SK-N-SH (cell line): ENCODE data around the gene CEBPZOS.

Source experiments
- CTCF ChIP-seq: fragments of 200-600 bp; sonication (generic); IDR thresholded peaks from 2 replicates; pipeline ENCODE4 v1.6.1; 2017; ENCODE audit warnings: antibody characterized with exemption, mild to moderate bottlenecking, moderate library complexity
- ELF1 ChIP-seq: IDR thresholded peaks from 2 replicates; pipeline ENCODE4 v1.4.0; 2012
- EP300 ChIP-seq, 2 experiments: IDR thresholded peaks; 2 replicates each; pipeline versions ENCODE4 v1.4.0 to v1.6.1; 2012; ENCODE audit warnings: borderline replicate concordance in 1 of 2, low read depth in 1 of 2, low read length in 1 of 2
- MEF2A ChIP-seq: IDR thresholded peaks from 2 replicates; pipeline ENCODE4 v1.4.0; 2012; ENCODE audit warnings: low read depth, borderline replicate concordance
- POLR2AphosphoS5 ChIP-seq: IDR thresholded peaks from 2 replicates; pipeline ENCODE4 v1.6.1; 2012; ENCODE audit warnings: low read depth, low read length
- YY1 ChIP-seq: IDR thresholded peaks from 2 replicates; pipeline ENCODE4 v1.4.0; 2012; ENCODE audit warnings: low read depth, mild to moderate bottlenecking
- TF ChIP-seq, protein P1 (sequence below): IDR thresholded peaks from 2 replicates; pipeline ENCODE4; 2012

GRCh38 chr2:37189452-37190153 lies 6.7 kb upstream of the CEBPZOS start:
- no peak for TF ChIP-seq POLR2AphosphoS5
- no peak for TF ChIP-seq MEF2A
- no peak for TF ChIP-seq YY1
- TF ChIP-seq, protein P1, sequence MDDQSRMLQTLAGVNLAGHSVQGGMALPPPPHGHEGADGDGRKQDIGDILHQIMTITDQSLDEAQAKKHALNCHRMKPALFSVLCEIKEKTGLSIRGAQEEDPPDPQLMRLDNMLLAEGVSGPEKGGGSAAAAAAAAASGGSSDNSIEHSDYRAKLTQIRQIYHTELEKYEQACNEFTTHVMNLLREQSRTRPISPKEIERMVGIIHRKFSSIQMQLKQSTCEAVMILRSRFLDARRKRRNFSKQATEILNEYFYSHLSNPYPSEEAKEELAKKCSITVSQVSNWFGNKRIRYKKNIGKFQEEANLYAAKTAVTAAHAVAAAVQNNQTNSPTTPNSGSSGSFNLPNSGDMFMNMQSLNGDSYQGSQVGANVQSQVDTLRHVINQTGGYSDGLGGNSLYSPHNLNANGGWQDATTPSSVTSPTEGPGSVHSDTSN = no peak
- no peak for TF ChIP-seq CTCF
- no peak for TF ChIP-seq EP300 (IDR thresholded peaks at IDR 0.05; ENCODE audit: borderline replicate concordance in 1 of 2, low read depth in 1 of 2, low read length in 1 of 2)
- TF ChIP-seq ELF1 = no peak
